Body of pancreas (tissue), 4 donors: Measurements from ENCODE around the gene MAD1L1. TPM values are rescaled to one million over a fixed set of nuclear protein-coding genes. Genes with fewer than 3 reads are reported as not detected.

ENCODE experiments used
- ATAC-seq: fragments of 150-250 bp; one replicate; pipeline ENCODE4 v1.9.1; 2016
- DNase-seq, 4 donors: peaks; one replicate each; pipeline ENCODE4 v3.0.0-alpha.2; 2019
- H3K27ac ChIP-seq, 4 donors: fragments of 200-600 bp; sonication (generic); 1 replicate in 3 of 4; 2 replicates in 1 of 4; pipeline versions ENCODE4 v1.5.1 to v1.6.1; 2016 to 2019; ENCODE audit warnings: mild to moderate bottlenecking in 1 of 4, mixed read lengths in 1 of 4, moderate library complexity in 1 of 4
- H3K27me3 ChIP-seq, 2 donors: fragments of 200-600 bp; sonication (generic); one replicate each; pipeline ENCODE4 v1.6.0; 2016; ENCODE audit warnings: mild to moderate bottlenecking in 1 of 2
- H3K36me3 ChIP-seq, 2 donors: fragments of 200-600 bp; sonication (generic); replicated peaks in 1 of 2; 2 replicates each; pipeline ENCODE4 v1.5.1; 2016; ENCODE audit warnings: low read depth in 2 of 2; ENCODE audit not compliant: insufficient read depth in 1 of 2
- H3K4me1 ChIP-seq: fragments of 200-600 bp; sonication (generic); one replicate; pipeline ENCODE4 v1.6.0; 2016
- H3K4me3 ChIP-seq, 2 donors: fragments of 200-600 bp; sonication (generic); 1 replicate in 1 of 2; 2 replicates in 1 of 2; pipeline ENCODE4 v1.5.1; 2016 to 2019
- H3K9me3 ChIP-seq, 3 donors: fragments of 200-600 bp; sonication (generic); 1 replicate in 2 of 3; 2 replicates in 1 of 3; pipeline ENCODE4 v1.5.1; 2016
- POLR2A ChIP-seq, 3 donors: fragments of 450-650 bp; IDR thresholded peaks; one replicate each; pipeline ENCODE4 v1.6.1; 2016; ENCODE audit warnings: antibody characterized with exemption in 3 of 3, mild to moderate bottlenecking in 2 of 3
- WGBS, 2 donors: methylation state at CpG; one replicate each; pipeline ENCODE4 v1.1.5; 2017; 5-methylcytosine and 5-hydroxymethylcytosine counted together
- intact Hi-C: fragments of 100-400 bp; cut with DNase I; formaldehyde crosslinking; loops from one replicate; pipeline ENCODE4 v1.15.1; 2023
- total RNA-seq, 2 donors: library from RNA; depleted of rRNA; stranded (reverse); fragments of >200 nt; gene quantifications; one replicate each; pipeline ENCODE4 v1.1.0, GENCODE V29; 2016
- TF ChIP-seq, protein P1 (sequence below), 7 experiments: fragments of 450-650 bp in 4 of 7; fragments of 200-600 bp in 3 of 7; sonication (generic) in 3 of 7; IDR thresholded peaks; one replicate each; pipeline ENCODE4 v1.5.1; 2016 to 2019; ENCODE audit warnings: antibody characterized with exemption in 7 of 7

The MAD1L1 gene
- total RNA-seq, 2 donors from 2014 or later = 14.0 to 66.9 TPM

DNA sequence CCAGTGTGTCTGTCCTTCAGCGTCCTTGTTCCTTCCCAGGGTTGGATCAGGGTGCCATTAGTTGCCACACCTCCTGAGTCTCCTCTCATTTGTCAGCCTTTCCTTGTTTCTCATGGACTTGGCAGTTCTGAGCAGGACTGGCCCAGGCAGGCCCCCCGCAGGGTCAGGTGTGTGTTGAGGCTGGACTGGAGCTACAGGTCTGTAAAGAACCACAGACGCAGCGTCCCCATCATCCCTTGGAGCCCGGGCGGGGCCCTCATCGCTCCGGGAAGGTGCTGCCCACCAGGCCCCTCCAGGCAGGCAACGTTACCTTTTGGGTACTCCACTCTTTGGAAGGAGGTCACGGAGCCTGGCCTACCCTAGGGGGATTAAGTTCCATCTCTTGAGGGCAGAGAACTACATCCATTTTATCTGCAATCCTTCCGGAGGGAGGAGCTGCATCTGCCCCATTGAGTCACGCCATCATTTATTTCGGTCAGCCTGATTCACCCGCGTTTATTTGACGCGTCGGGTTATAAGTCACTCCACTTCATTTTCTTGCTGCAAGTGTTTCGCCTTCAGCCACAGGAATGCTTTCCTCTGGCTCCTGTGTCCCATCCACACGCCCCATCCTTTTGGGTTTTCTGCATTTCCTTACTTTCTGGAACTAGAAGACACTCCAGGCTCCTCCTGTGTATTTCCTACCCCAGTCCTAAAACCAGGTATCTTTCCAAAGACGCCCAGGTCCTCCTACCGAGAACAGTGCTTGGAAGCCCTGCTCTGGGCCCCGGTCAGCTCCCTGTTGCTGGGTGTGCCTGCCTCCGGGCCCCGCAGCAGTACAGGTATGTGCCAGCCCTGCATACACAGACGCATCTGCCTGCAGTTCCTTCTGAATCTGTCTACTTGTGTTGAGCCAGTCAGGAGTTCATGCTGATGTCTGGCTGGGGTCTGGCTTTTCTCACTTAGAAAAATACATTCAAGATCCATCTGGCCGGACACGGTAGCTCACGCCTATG lies 141.9 kb downstream of the MAD1L1 start:
- Histone ChIP-seq H3K36me3 (no peaks in the 10 kb centered on the region), H3K27ac (no peak overlapping the region), H3K4me3 (no peak overlapping the region), H3K9me3 (no peaks in the 10 kb centered on the region), H3K27me3 (no peaks in the 10 kb centered on the region), H3K4me1 (no peaks in the 10 kb centered on the region)
- 95 to 98% methylated on average over 28 to 29 of the region's 29 CpGs for WGBS, 2 donors
- ATAC-seq (no peak), DNase-seq (no peak)
- intact Hi-C loops = no loop called here
- no peak for TF ChIP-seq POLR2A (IDR thresholded peaks at IDR 0.05)
- TF ChIP-seq, protein P1, sequence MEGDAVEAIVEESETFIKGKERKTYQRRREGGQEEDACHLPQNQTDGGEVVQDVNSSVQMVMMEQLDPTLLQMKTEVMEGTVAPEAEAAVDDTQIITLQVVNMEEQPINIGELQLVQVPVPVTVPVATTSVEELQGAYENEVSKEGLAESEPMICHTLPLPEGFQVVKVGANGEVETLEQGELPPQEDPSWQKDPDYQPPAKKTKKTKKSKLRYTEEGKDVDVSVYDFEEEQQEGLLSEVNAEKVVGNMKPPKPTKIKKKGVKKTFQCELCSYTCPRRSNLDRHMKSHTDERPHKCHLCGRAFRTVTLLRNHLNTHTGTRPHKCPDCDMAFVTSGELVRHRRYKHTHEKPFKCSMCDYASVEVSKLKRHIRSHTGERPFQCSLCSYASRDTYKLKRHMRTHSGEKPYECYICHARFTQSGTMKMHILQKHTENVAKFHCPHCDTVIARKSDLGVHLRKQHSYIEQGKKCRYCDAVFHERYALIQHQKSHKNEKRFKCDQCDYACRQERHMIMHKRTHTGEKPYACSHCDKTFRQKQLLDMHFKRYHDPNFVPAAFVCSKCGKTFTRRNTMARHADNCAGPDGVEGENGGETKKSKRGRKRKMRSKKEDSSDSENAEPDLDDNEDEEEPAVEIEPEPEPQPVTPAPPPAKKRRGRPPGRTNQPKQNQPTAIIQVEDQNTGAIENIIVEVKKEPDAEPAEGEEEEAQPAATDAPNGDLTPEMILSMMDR (IDR thresholded peaks at IDR 0.05) = no peak

DNA sequence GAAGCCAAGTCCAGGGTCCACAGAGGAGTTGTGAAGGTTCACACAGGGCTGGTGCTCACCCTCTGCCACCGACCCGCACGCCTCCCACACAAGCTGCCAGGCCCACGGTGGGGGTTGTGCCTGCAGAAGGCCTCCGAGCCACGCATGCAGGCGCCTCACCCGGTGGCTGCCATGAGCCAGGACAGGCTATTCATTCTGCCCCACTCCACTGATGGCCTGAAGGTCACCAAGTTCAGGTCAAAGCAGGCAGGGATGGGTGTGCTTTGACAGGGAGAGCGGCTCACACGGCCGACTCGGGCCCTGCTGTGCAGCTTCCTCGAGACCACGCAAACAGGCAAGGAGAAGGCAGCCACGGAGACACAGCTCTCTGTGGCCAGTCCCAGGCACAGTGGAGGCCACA lies 143.9 kb downstream of the MAD1L1 start:
- TF ChIP-seq POLR2A (IDR thresholded peaks at IDR 0.05) = no peak
- TF ChIP-seq, protein P1 (IDR thresholded peaks at IDR 0.05) = no peak
- intact Hi-C loops = no loop called here
- 92% methylated on average over 7 to 15 of the region's 15 CpGs for WGBS, 2 donors

DNA sequence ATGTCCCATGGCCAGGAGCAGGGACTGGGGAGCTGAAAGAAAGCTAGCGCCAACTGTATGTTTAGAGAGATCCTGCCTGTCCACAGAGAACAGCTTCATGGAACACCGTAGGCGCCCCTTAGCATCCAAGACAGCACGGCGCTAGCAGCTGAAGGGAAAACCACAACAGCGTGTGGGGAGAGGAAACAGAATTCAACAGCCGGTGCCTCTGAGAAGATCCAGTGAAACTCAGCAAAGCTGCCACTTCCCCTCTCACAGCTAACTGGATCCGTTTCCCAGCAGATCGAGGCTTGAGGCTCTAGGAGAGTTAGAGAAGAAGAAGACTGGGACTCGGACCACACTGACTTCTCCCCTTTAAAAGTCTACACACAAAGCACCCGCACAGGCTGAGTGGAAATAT lies 145.0 kb downstream of the MAD1L1 start:
- Histone ChIP-seq H3K4me3 (no peak overlapping the region), H3K36me3 (no peaks in the 10 kb centered on the region), H3K27ac (no peak overlapping the region), H3K9me3 (no peaks in the 10 kb centered on the region), H3K4me1 (no peaks in the 10 kb centered on the region), H3K27me3 (no peaks in the 10 kb centered on the region)
- TF ChIP-seq, protein P1 (IDR thresholded peaks at IDR 0.05) = no peak
- DNase-seq (peak in 1 of 4 donors; percentile 16), ATAC-seq (no peak)
- intact Hi-C loops = no loop called here
- 73 to 97% methylated on average over 10 to 11 of the region's 11 CpGs for WGBS, 2 donors

More for the DNA sequence above, 143.9 kb downstream of the MAD1L1 start:
- Histone ChIP-seq H3K27ac (no peak overlapping the region), H3K4me1 (no peaks in the 10 kb centered on the region), H3K9me3 (no peaks in the 10 kb centered on the region), H3K36me3 (no peaks in the 10 kb centered on the region), H3K4me3 (no peak overlapping the region), H3K27me3 (no peaks in the 10 kb centered on the region)
- ATAC-seq (no peak), DNase-seq (no peak)

DNA sequence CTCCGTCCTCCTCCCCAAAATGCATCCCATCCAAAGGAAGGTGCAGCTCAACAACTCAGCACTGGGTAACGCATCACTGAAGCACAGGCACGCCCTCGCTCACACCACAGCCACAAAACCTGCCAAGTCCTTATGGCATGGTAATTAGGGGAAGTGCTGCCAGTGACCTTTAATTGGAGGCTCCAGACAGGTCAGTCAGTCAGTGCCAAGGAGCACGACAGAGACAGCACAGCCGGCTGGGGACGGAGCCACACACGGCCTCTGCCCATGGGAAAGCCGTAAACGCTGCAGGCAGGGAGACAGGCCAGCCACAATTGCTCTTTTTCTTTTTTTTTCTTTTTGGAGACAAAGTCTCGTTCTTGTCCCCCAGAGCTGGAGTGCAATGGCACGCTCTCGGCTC lies 146.5 kb downstream of the MAD1L1 start:
- Histone ChIP-seq H3K36me3 (no peaks in the 10 kb centered on the region), H3K4me3 (no peak overlapping the region), H3K27me3 (no peaks in the 10 kb centered on the region), H3K9me3 (no peaks in the 10 kb centered on the region), H3K4me1 (no peaks in the 10 kb centered on the region), H3K27ac (no peak overlapping the region)
- intact Hi-C loops = no loop called here
- DNase-seq = no peak
- TF ChIP-seq POLR2A (IDR thresholded peaks at IDR 0.05) = no peak
- TF ChIP-seq, protein P1 (IDR thresholded peaks at IDR 0.05) = no peak
- no peak for ATAC-seq
- 87 to 91% methylated on average over 12 to 13 of the region's 13 CpGs for WGBS, 2 donors
